WTC11 (cell line): ENCODE results near the gene MRPL34. TPM values are rescaled to one million over a fixed set of nuclear protein-coding genes. Genes with fewer than 3 reads are reported as not detected.

Source experiments
- ETV6 ChIP-seq: sonication (generic); formaldehyde crosslinking; IDR thresholded peaks from 2 replicates; pipeline ENCODE4 v1.8.1; 2022; ENCODE audit warnings: mild to moderate bottlenecking, missing genetic modification reagents
- GTF2I ChIP-seq: fragments of 250-450 bp; sonication (Bioruptor Pico); conservative IDR thresholded peaks from 2 replicates; pipeline ENCODE4 v1.4.0; 2021; ENCODE audit warnings: mild to moderate bottlenecking
- KAT7 ChIP-seq: sonication (generic); formaldehyde crosslinking; IDR thresholded peaks from 2 replicates; pipeline ENCODE4 v1.8.1; 2023; ENCODE audit warnings: missing genetic modification reagents, mild to moderate bottlenecking, borderline replicate concordance
- MXD4 ChIP-seq: fragments of 250-450 bp; sonication (Bioruptor Pico); IDR thresholded peaks from 2 replicates; pipeline ENCODE4 v1.8.0; 2021; ENCODE audit warnings: mild to moderate bottlenecking, moderate library complexity, borderline replicate concordance
- NFYB ChIP-seq: sonication (generic); formaldehyde crosslinking; conservative IDR thresholded peaks from 2 replicates; pipeline ENCODE4 v1.8.0; 2022; ENCODE audit warnings: low read depth, missing genetic modification reagents
- NR1H2 ChIP-seq: sonication (generic); formaldehyde crosslinking; IDR thresholded peaks from 2 replicates; pipeline ENCODE4 v1.9.0; 2021; ENCODE audit warnings: mild to moderate bottlenecking, moderate library complexity, missing genetic modification reagents
- RELA ChIP-seq: sonication (generic); formaldehyde crosslinking; IDR thresholded peaks from 2 replicates; pipeline ENCODE4 v1.8.1; 2022; ENCODE audit warnings: missing genetic modification reagents, mild to moderate bottlenecking, borderline replicate concordance
- TP53 ChIP-seq: sonication (generic); formaldehyde crosslinking; IDR thresholded peaks from 2 replicates; pipeline ENCODE4 v1.8.1; 2023; ENCODE audit warnings: mild to moderate bottlenecking, missing genetic modification reagents
- ZNF396 ChIP-seq: fragments of 250-450 bp; sonication (Bioruptor Pico); IDR thresholded peaks from 2 replicates; pipeline ENCODE4 v1.8.0; 2021; ENCODE audit warnings: mild to moderate bottlenecking, moderate library complexity, borderline replicate concordance
- ZNF423 ChIP-seq: fragments of 250-450 bp; sonication (Bioruptor Pico); IDR thresholded peaks from 2 replicates; pipeline ENCODE4 v2.1.2; 2022; ENCODE audit warnings: mild to moderate bottlenecking, moderate library complexity
- ZNF671 ChIP-seq: fragments of 250-450 bp; sonication (Bioruptor Pico); IDR thresholded peaks from 2 replicates; pipeline ENCODE4 v1.8.0; 2021; ENCODE audit warnings: mild to moderate bottlenecking
- total RNA-seq: library from RNA; stranded (reverse); gene quantifications from 3 replicates; pipeline ENCODE4 v1.2.3, GENCODE V29; 2021
- TF ChIP-seq, protein P1 (sequence below): sonication (generic); formaldehyde crosslinking; IDR thresholded peaks from 2 replicates; pipeline ENCODE4 v1.8.0; 2022; ENCODE audit warnings: mild to moderate bottlenecking, missing genetic modification reagents
- TF ChIP-seq, protein P2 (sequence below): fragments of 250-450 bp; sonication (Bioruptor Pico); IDR thresholded peaks from 2 replicates; pipeline ENCODE4 v1.8.0; 2021; ENCODE audit warnings: mild to moderate bottlenecking
- TF ChIP-seq, protein P3 (sequence below): sonication (generic); formaldehyde crosslinking; IDR thresholded peaks from 2 replicates; pipeline ENCODE4 v1.8.0; 2023; ENCODE audit warnings: missing genetic modification reagents
- TF ChIP-seq, protein P4 (sequence below): fragments of 250-450 bp; sonication (Bioruptor Pico); IDR thresholded peaks from 2 replicates; pipeline ENCODE4 v2.1.2; 2022; ENCODE audit warnings: mild to moderate bottlenecking, moderate library complexity
- TF ChIP-seq, protein P5 (sequence below): sonication (generic); formaldehyde crosslinking; IDR thresholded peaks from 2 replicates; pipeline ENCODE4 v1.8.0; 2022; ENCODE audit warnings: missing genetic modification reagents
- TF ChIP-seq, protein P6 (sequence below): sonication (generic); formaldehyde crosslinking; IDR thresholded peaks from 2 replicates; pipeline ENCODE4 v1.8.1; 2022; ENCODE audit warnings: low read depth, missing genetic modification reagents, borderline replicate concordance
- TF ChIP-seq, protein P7 (sequence below): sonication (generic); formaldehyde crosslinking; IDR thresholded peaks from 2 replicates; pipeline ENCODE4 v1.8.0; 2023; ENCODE audit warnings: mild to moderate bottlenecking, missing genetic modification reagents

MRPL34 gene
- total RNA-seq, 1 experiment from 2014 or later, result 130 TPM

DNA sequence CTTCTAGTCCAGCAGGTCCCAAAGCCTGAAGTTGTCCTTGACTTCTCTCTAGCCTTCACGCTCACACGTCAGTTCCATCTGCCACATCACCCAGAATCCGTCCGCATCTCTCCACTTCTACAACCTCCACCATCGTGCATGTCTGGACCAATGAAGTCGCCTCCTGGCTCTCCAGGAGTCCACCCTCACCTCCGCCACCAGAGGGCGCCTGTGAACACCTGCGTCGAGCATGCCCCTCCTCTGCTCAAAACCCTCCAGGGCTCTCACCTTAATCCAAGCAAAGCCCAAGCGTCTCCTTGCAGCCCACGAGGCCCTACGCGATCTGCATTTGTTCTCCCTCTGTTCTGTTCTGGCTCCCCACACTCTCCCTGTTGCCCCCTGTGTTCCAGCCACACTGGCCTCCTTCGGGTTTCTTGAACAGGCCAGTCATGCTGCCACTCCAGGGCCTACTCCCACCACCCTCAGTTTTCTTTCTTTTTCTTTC, 44.8 kb upstream of the MRPL34 start (continued):
- TF ChIP-seq, protein P1, sequence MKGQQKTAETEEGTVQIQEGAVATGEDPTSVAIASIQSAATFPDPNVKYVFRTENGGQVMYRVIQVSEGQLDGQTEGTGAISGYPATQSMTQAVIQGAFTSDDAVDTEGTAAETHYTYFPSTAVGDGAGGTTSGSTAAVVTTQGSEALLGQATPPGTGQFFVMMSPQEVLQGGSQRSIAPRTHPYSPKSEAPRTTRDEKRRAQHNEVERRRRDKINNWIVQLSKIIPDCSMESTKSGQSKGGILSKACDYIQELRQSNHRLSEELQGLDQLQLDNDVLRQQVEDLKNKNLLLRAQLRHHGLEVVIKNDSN (CRISPR knock-in tag), result 0 out of 2 replicates have a peak, but pooled peaks have one; percentile 31
- TF ChIP-seq, protein P2, sequence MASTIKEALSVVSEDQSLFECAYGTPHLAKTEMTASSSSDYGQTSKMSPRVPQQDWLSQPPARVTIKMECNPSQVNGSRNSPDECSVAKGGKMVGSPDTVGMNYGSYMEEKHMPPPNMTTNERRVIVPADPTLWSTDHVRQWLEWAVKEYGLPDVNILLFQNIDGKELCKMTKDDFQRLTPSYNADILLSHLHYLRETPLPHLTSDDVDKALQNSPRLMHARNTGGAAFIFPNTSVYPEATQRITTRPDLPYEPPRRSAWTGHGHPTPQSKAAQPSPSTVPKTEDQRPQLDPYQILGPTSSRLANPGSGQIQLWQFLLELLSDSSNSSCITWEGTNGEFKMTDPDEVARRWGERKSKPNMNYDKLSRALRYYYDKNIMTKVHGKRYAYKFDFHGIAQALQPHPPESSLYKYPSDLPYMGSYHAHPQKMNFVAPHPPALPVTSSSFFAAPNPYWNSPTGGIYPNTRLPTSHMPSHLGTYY (CRISPR knock-in tag), result no peak
- TF ChIP-seq ETV6 (CRISPR knock-in tag) (no peak), NFYB (CRISPR knock-in tag) (no peak), ZNF671 (no peak), KAT7 (CRISPR knock-in tag) (no peak), RELA (no peak), NR1H2 (CRISPR knock-in tag) (no peak), ZNF423 (no peak), GTF2I (CRISPR knock-in tag) (no peak), MXD4 (CRISPR knock-in tag) (no peak), ZNF396 (CRISPR knock-in tag) (no peak), TP53 (no peak)
- TF ChIP-seq, protein P3, sequence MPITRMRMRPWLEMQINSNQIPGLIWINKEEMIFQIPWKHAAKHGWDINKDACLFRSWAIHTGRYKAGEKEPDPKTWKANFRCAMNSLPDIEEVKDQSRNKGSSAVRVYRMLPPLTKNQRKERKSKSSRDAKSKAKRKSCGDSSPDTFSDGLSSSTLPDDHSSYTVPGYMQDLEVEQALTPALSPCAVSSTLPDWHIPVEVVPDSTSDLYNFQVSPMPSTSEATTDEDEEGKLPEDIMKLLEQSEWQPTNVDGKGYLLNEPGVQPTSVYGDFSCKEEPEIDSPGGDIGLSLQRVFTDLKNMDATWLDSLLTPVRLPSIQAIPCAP (CRISPR knock-in tag), result no peak
- TF ChIP-seq, protein P4, sequence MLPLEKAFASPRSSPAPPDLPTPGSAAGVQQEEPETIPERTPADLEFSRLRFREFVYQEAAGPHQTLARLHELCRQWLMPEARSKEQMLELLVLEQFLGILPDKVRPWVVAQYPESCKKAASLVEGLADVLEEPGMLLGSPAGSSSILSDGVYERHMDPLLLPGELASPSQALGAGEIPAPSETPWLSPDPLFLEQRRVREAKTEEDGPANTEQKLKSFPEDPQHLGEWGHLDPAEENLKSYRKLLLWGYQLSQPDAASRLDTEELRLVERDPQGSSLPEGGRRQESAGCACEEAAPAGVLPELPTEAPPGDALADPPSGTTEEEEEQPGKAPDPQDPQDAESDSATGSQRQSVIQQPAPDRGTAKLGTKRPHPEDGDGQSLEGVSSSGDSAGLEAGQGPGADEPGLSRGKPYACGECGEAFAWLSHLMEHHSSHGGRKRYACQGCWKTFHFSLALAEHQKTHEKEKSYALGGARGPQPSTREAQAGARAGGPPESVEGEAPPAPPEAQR (CRISPR knock-in tag), result no peak
- TF ChIP-seq, protein P5, sequence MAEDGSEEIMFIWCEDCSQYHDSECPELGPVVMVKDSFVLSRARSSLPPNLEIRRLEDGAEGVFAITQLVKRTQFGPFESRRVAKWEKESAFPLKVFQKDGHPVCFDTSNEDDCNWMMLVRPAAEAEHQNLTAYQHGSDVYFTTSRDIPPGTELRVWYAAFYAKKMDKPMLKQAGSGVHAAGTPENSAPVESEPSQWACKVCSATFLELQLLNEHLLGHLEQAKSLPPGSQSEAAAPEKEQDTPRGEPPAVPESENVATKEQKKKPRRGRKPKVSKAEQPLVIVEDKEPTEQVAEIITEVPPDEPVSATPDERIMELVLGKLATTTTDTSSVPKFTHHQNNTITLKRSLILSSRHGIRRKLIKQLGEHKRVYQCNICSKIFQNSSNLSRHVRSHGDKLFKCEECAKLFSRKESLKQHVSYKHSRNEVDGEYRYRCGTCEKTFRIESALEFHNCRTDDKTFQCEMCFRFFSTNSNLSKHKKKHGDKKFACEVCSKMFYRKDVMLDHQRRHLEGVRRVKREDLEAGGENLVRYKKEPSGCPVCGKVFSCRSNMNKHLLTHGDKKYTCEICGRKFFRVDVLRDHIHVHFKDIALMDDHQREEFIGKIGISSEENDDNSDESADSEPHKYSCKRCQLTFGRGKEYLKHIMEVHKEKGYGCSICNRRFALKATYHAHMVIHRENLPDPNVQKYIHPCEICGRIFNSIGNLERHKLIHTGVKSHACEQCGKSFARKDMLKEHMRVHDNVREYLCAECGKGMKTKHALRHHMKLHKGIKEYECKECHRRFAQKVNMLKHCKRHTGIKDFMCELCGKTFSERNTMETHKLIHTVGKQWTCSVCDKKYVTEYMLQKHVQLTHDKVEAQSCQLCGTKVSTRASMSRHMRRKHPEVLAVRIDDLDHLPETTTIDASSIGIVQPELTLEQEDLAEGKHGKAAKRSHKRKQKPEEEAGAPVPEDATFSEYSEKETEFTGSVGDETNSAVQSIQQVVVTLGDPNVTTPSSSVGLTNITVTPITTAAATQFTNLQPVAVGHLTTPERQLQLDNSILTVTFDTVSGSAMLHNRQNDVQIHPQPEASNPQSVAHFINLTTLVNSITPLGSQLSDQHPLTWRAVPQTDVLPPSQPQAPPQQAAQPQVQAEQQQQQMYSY, result no peak
- TF ChIP-seq, protein P6, sequence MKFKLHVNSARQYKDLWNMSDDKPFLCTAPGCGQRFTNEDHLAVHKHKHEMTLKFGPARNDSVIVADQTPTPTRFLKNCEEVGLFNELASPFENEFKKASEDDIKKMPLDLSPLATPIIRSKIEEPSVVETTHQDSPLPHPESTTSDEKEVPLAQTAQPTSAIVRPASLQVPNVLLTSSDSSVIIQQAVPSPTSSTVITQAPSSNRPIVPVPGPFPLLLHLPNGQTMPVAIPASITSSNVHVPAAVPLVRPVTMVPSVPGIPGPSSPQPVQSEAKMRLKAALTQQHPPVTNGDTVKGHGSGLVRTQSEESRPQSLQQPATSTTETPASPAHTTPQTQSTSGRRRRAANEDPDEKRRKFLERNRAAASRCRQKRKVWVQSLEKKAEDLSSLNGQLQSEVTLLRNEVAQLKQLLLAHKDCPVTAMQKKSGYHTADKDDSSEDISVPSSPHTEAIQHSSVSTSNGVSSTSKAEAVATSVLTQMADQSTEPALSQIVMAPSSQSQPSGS (CRISPR knock-in tag), result no peak
- TF ChIP-seq, protein P7, sequence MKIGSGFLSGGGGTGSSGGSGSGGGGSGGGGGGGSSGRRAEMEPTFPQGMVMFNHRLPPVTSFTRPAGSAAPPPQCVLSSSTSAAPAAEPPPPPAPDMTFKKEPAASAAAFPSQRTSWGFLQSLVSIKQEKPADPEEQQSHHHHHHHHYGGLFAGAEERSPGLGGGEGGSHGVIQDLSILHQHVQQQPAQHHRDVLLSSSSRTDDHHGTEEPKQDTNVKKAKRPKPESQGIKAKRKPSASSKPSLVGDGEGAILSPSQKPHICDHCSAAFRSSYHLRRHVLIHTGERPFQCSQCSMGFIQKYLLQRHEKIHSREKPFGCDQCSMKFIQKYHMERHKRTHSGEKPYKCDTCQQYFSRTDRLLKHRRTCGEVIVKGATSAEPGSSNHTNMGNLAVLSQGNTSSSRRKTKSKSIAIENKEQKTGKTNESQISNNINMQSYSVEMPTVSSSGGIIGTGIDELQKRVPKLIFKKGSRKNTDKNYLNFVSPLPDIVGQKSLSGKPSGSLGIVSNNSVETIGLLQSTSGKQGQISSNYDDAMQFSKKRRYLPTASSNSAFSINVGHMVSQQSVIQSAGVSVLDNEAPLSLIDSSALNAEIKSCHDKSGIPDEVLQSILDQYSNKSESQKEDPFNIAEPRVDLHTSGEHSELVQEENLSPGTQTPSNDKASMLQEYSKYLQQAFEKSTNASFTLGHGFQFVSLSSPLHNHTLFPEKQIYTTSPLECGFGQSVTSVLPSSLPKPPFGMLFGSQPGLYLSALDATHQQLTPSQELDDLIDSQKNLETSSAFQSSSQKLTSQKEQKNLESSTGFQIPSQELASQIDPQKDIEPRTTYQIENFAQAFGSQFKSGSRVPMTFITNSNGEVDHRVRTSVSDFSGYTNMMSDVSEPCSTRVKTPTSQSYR (CRISPR knock-in tag), result no peak
